Measurements from ENCODE around the gene FARP2.

DNA sequence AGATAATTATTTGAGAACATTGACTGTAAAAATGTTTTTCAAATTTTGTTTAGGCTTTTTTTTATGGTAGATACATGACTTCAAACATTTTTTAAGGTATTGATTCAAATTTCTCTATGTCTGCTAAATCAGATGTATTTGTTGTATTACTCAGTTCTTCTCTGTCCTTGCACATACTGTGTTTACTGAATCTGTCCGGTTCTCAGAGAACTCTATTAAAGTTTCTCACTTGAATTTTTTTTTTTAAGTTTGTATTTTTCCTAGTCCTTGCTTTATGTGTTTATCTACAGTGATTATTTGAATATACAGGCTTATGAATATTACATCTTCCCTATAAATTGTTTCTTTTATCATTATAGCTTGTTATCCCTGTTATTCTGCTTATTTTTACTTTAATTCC is 35.1 kb upstream of the FARP2 start:
- TF ChIP-seq ZNF180 (CRISPR knock-in tag; IDR thresholded peaks at IDR 0.05; ENCODE audit: borderline replicate concordance, low read depth) (no peak), ZNF253 (CRISPR knock-in tag; IDR thresholded peaks at IDR 0.05; ENCODE audit: borderline replicate concordance) (no peak), JARID2 (CRISPR knock-in tag; IDR thresholded peaks at IDR 0.05; ENCODE audit: insufficient replicate concordance) (no peak), ZFP1 (CRISPR knock-in tag; IDR thresholded peaks at IDR 0.05) (no peak)
- TF ChIP-seq, protein P1, sequence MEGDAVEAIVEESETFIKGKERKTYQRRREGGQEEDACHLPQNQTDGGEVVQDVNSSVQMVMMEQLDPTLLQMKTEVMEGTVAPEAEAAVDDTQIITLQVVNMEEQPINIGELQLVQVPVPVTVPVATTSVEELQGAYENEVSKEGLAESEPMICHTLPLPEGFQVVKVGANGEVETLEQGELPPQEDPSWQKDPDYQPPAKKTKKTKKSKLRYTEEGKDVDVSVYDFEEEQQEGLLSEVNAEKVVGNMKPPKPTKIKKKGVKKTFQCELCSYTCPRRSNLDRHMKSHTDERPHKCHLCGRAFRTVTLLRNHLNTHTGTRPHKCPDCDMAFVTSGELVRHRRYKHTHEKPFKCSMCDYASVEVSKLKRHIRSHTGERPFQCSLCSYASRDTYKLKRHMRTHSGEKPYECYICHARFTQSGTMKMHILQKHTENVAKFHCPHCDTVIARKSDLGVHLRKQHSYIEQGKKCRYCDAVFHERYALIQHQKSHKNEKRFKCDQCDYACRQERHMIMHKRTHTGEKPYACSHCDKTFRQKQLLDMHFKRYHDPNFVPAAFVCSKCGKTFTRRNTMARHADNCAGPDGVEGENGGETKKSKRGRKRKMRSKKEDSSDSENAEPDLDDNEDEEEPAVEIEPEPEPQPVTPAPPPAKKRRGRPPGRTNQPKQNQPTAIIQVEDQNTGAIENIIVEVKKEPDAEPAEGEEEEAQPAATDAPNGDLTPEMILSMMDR (CRISPR knock-in tag; IDR thresholded peaks at IDR 0.05): no peak
- TF ChIP-seq, protein P2, sequence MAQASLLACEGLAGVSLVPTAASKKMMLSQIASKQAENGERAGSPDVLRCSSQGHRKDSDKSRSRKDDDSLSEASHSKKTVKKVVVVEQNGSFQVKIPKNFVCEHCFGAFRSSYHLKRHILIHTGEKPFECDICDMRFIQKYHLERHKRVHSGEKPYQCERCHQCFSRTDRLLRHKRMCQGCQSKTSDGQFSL (CRISPR knock-in tag; IDR thresholded peaks at IDR 0.05): no peak

Measured in HepG2 (cell line).